ENCODE results near the gene SEC22A.

The SEC22A gene

GRCh38 chr3:123267821-123268220 is 66.1 kb downstream of the SEC22A start:
- no peak for DNase-seq (ENCODE audit: low read depth)

GRCh38 chr3:123270818-123271217 is 69.1 kb downstream of the SEC22A start:
- no peak for DNase-seq (ENCODE audit: low read depth)

DNA sequence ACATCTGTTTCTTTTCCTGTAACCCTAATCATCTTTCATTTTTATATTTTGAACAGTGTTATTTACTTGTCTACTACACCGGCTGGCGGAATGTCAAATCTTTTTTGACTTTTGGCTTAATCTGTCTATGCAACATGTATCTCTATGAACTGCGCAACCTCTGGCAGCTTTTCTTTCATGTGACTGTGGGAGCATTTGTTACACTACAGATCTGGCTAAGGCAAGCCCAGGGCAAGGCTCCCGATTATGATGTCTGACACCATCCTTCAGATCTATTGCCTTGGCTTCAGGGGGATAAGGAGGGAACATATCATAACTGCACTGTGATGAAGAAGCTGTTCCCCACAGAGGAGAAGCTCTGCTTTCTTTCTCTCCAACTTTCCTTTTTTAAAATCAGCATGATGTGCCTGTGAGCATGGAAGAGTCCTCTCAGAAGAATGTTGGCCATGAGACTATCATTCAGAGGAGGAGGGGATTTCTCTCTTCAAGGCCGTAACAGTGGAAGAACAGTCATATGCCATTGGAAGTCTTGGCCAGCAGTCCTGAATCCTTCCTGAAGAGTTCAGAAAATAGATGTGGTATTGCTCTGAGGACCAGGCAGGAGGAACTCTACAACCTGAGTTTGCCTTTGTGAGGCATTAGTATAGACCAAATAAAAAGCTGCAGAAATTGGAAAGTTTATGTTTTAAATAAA is 69.9 kb downstream of the SEC22A start:
- no peak for DNase-seq (ENCODE audit: low read depth)

- DNase-seq (ENCODE audit: low read depth): no peak
Observed at GRCh38 chr3:123272547-123272946, 70.8 kb downstream of the SEC22A start.

DNA sequence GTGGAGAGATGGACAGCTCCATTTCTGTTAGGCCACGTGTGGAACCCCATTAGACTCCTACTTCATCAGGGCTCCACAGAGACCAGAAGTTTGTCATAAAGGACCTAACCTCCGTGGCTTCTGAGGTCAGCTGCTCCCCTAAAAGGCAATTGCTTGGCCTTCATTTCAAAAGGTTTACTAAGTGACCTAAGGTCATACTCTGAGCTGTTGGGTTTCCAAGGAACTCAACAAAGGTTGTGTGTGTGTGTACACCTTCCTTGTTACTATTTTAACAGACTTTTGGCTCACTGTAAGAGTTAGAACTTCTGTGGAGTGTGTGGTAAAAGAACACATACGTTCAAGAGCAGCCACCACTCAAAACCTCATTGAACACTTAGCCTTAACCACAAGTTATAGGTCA is 73.9 kb downstream of the SEC22A start:
- no peak for DNase-seq (ENCODE audit: low read depth)

DNA sequence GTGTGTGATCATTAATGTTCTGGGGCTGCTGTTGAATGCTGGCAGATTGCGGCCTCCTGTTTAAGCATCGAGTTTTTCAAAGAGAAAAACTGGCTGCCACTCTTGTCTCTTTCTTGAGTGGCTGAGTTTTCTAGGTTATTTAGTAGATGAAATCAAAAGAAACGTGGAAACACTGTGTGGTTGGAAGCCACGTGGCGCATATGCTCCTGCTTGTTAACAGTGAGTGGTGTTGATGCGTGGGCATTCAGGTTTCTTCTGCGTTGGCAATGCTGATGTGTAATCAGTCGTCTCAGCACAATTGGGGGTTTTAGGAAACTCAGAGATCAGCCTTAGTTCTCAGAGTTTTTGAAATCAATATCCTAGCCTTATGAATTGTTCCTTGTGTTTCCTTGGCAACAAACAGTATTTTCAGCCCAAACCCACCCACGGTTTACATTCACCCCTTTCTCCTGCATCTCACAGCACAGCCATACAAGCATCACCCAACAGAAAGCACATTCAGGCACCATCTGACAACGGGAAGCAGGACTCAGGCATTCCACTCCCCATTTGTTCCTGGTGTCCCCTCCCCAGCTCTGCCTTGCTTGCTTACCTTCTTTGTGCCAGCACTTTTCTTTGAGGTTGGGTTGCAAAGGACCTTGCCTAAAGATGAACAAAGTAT is 74.7 kb downstream of the SEC22A start:
- DNase-seq (ENCODE audit: low read depth): no peak

GRCh38 chr3:123277106-123277505 is 75.4 kb downstream of the SEC22A start:
- no peak for DNase-seq (ENCODE audit: low read depth)

- DNase-seq (ENCODE audit: low read depth): no peak
Observed at GRCh38 chr3:123278446-123278845, 76.7 kb downstream of the SEC22A start.

- DNase-seq (ENCODE audit: low read depth): no peak
Observed at GRCh38 chr3:123279121-123279520, 77.4 kb downstream of the SEC22A start.

- no peak for DNase-seq (ENCODE audit: low read depth)
Observed at GRCh38 chr3:123281406-123281805, 79.7 kb downstream of the SEC22A start.

GRCh38 chr3:123281929-123282328 is 80.2 kb downstream of the SEC22A start:
- no peak for DNase-seq (ENCODE audit: low read depth)

DNA sequence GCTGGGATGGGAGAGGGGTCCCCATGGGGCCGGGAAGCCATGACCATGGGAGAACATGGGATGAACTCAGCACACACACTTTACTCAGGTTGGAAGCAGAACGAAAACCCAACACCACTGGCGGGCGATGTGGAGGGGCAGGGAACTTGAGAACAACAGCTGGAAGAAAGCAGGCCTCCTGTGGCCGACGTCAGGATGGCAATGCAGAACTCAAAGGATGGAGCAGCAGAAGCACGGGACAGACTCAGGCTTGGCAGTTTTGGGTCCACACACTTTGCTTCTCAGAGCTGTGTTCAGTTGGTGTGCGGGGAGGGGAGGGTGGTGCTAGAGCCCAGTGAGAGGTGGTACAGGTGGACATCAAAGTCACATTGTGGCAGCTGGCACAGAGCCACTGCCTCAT is 80.7 kb downstream of the SEC22A start:
- DNase-seq (ENCODE audit: low read depth): no peak

- DNase-seq (ENCODE audit: low read depth): no peak
Observed at GRCh38 chr3:123283074-123283473, 81.3 kb downstream of the SEC22A start.

GRCh38 chr3:123283657-123284398 is 82.1 kb downstream of the SEC22A start:
- DNase-seq (ENCODE audit: low read depth): no peak

DNA sequence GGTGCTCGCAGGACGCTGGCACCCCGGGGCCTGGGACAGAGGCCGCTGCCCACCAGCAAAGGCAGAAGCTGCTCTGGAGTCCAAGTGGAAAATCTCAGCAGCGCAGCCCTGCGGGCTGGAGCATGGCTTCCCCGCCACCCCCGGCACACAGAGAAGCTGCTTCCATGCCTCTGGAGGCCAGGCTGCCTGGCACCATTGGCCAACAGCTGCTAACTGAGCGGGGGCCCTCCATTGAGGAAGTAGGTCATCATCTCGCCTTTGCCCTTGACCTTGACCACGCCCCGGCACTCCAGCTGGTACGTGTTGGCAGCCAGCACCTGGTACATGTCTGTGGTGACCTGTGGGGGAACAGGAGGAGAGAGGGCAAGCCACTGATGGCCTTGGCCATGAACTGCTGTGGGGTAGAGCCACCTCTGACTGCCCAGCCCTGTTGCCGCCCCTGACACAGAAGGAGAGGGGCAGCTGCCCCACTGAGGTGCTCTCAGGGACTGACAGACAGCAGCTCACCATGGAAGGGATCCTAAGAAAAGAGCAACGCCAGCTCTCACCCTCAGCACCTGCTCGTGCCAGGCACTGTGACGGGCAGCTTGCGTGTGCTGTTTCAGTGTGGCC is 82.8 kb downstream of the SEC22A start:
- no peak for DNase-seq (ENCODE audit: low read depth)

DNA sequence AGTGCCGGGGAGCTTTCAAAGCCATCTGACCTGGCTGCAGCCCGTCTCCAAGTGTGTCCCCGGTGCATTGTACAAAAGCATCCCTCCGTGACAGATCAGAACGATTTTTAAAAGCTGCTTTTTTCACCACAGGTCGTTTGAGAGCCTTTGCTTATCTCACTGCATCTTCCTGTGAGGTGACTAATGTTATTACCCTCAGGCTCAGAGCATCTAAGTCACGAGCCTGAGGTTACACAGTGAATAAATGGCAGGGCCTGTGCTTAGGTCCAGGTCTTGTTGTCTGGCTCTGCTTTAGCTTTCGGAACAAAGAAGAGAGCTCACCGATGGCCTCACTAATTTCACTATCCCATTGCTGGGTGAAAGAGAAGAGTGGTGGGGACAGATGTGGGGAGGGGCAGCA is 83.3 kb downstream of the SEC22A start:
- DNase-seq (ENCODE audit: low read depth): no peak

- no peak for DNase-seq (ENCODE audit: low read depth)
Observed at GRCh38 chr3:123285479-123285878, 83.7 kb downstream of the SEC22A start.

GRCh38 chr3:123285931-123286307 is 84.2 kb downstream of the SEC22A start:
- no peak for DNase-seq (ENCODE audit: low read depth)

- no peak for DNase-seq (ENCODE audit: low read depth)
Observed at GRCh38 chr3:123286308-123287023, 84.7 kb downstream of the SEC22A start.

GRCh38 chr3:123287051-123287961 is 85.6 kb downstream of the SEC22A start:
- no peak for DNase-seq (ENCODE audit: low read depth)

GRCh38 chr3:123287962-123288302 is 86.2 kb downstream of the SEC22A start:
- DNase-seq (ENCODE audit: low read depth): no peak

Data from stimulated activated CD8-positive, alpha-beta memory T cell treated with anti-CD3 and anti-CD28 coated beads, Interleukin-15, amount 100 ng/mL, for 24 hours (primary cell).